H1 (cell line): ENCODE data around the gene OR52K2. TPM values are rescaled to one million over a fixed set of nuclear protein-coding genes. Genes with fewer than 3 reads are reported as not detected.

ENCODE experiments used
- CTCF ChIA-PET: fragments of 300-600 bp; sonication (Branson Sonifier 250); formaldehyde crosslinking; loops from one replicate; lab custom pipeline; 2021; ENCODE audit not compliant: partially characterized antibody; lab: Charles Lee
- POLR2A ChIA-PET: fragments of 300-600 bp; sonication (Branson Sonifier 250); formaldehyde crosslinking; loops from one replicate; lab custom pipeline; 2021; ENCODE audit warnings: inconsistent platforms; ENCODE audit not compliant: partially characterized antibody; lab: Charles Lee
- DNase-seq, 2 experiments: peaks; one replicate each; pipeline versions ENCODE4 v3.0.0 to v3.0.0-alpha.2; 2010 to 2022; ENCODE audit warnings: low spot score in 2 of 2, low read depth in 1 of 2, mixed read lengths in 1 of 2
- FAIRE-seq: peaks from 2 replicates; lab custom pipeline; 2011; peaks lifted over from hg19 to GRCh38; lab: Jason Lieb, UNC
- H2AFZ ChIP-seq: 2 replicates; pipeline ENCODE4 v1.8.1; 2012; ENCODE audit warnings: low read length, inconsistent platforms
- H2AK5ac ChIP-seq: 2 replicates; pipeline ENCODE4 v1.6.1; 2013; ENCODE audit warnings: low read depth, low read length
- H2BK120ac ChIP-seq: replicated peaks from 2 replicates; pipeline ENCODE3; 2013; ENCODE audit warnings: low read depth, low read length, inconsistent platforms
- H2BK12ac ChIP-seq: 2 replicates; pipeline ENCODE4 v1.6.1; 2013; ENCODE audit warnings: low read depth, low read length
- H2BK15ac ChIP-seq: 2 replicates; pipeline ENCODE4 v1.6.1; 2013; ENCODE audit warnings: low read length
- H2BK20ac ChIP-seq: 2 replicates; pipeline ENCODE4 v1.6.1; 2013; ENCODE audit warnings: low read length
- H2BK5ac ChIP-seq: 2 replicates; pipeline ENCODE4 v1.6.1; 2013; ENCODE audit warnings: low read depth, low read length
- H3K14ac ChIP-seq: 2 replicates; pipeline ENCODE4 v1.6.1; 2013; ENCODE audit warnings: inconsistent platforms; ENCODE audit not compliant: insufficient read length
- H3K18ac ChIP-seq: 2 replicates; pipeline ENCODE4 v1.6.1; 2013; ENCODE audit warnings: low read length; ENCODE audit errors: extremely low read depth
- H3K23ac ChIP-seq: 2 replicates; pipeline ENCODE4 v1.6.1; 2013; ENCODE audit warnings: inconsistent platforms; ENCODE audit not compliant: insufficient read length
- H3K23me2 ChIP-seq: 2 replicates; pipeline ENCODE4 v1.6.1; 2013; ENCODE audit warnings: low read depth, low read length
- H3K27ac ChIP-seq: 2 replicates; pipeline ENCODE4 v1.6.1; 2011; ENCODE audit warnings: low read depth, low read length, inconsistent platforms
- H3K27me3 ChIP-seq, 4 experiments: replicated peaks in 1 of 4; 1 replicate in 1 of 4; 2 replicates in 3 of 4; pipeline versions ENCODE4 v1.6.1 to v1.8.1; 2011 to 2013; ENCODE audit warnings: low read length in 3 of 4, mild to moderate bottlenecking in 3 of 4, inconsistent platforms in 2 of 4, mixed read lengths in 2 of 4, moderate library complexity in 1 of 4; ENCODE audit not compliant: control insufficient read depth in 3 of 4, insufficient read depth in 3 of 4; ENCODE audit errors: extremely low read depth in 1 of 4
- H3K36me3 ChIP-seq, 4 experiments: 2 replicates each; pipeline versions ENCODE4 v1.6.1 to v1.8.1; 2011 to 2013; ENCODE audit warnings: mild to moderate bottlenecking in 4 of 4, low read length in 3 of 4, moderate library complexity in 2 of 4, control low read depth in 1 of 4, inconsistent platforms in 1 of 4; ENCODE audit not compliant: insufficient read depth in 4 of 4, control insufficient read depth in 2 of 4
- H3K4ac ChIP-seq: replicated peaks from 2 replicates; pipeline ENCODE3; 2013; ENCODE audit warnings: low read length, low read depth, mixed read lengths, inconsistent platforms; ENCODE audit not compliant: insufficient read length
- H3K4me1 ChIP-seq, 4 experiments: replicated peaks in 1 of 4; 1 replicate in 1 of 4; 2 replicates in 3 of 4; pipeline versions ENCODE4 v1.6.1 to v1.8.1; 2011 to 2013; ENCODE audit warnings: low read length in 3 of 4, inconsistent platforms in 2 of 4, mixed read lengths in 1 of 4; ENCODE audit not compliant: insufficient read depth in 4 of 4, control insufficient read depth in 3 of 4
- H3K4me2 ChIP-seq, 2 experiments: 2 replicates each; pipeline versions ENCODE4 v1.6.1 to v1.8.1; 2011 to 2013; ENCODE audit warnings: low read depth in 2 of 2, low read length in 2 of 2, control low read depth in 1 of 2, inconsistent platforms in 1 of 2, mild to moderate bottlenecking in 1 of 2; ENCODE audit not compliant: insufficient read depth in 1 of 2
- H3K4me3 ChIP-seq, 4 experiments: fragments of 200-600, 300-600 bp in 1 of 4; sonication (generic), shearing (Covaris generic), sonication (Bioruptor Twin) in 1 of 4; 2 replicates each; pipeline versions ENCODE4 v1.5.1 to v1.8.1; 2011 to 2016; ENCODE audit warnings: low read length in 4 of 4, low read depth in 3 of 4, control low read depth in 2 of 4, inconsistent platforms in 2 of 4, mild to moderate bottlenecking in 2 of 4, mixed read lengths in 1 of 4, moderate library complexity in 1 of 4; ENCODE audit not compliant: insufficient read depth in 2 of 4; ENCODE audit errors: extremely low read depth in 1 of 4
- H3K56ac ChIP-seq: replicated peaks from 2 replicates; pipeline ENCODE3; 2013; ENCODE audit warnings: low read depth, mild to moderate bottlenecking, mixed read lengths, low read length, inconsistent platforms; ENCODE audit not compliant: insufficient read length
- H3K79me1 ChIP-seq: 2 replicates; pipeline ENCODE4 v1.6.1; 2013; ENCODE audit warnings: low read depth, low read length, control low read depth
- H3K79me2 ChIP-seq, 2 experiments: 2 replicates each; pipeline versions ENCODE4 v1.6.1 to v1.8.1; 2012 to 2013; ENCODE audit warnings: low read length in 2 of 2, mild to moderate bottlenecking in 2 of 2, inconsistent platforms in 1 of 2; ENCODE audit not compliant: insufficient read depth in 2 of 2, control insufficient read depth in 1 of 2
- H3K9ac ChIP-seq, 4 experiments: replicated peaks in 1 of 4; 1 replicate in 1 of 4; 2 replicates in 3 of 4; pipeline versions ENCODE4 v1.6.1 to v1.8.1; 2011 to 2013; ENCODE audit warnings: low read depth in 3 of 4, low read length in 3 of 4, control low read depth in 2 of 4, mild to moderate bottlenecking in 2 of 4, moderate library complexity in 2 of 4, inconsistent platforms in 1 of 4; ENCODE audit errors: extremely low read depth in 1 of 4
- H3K9me3 ChIP-seq, 2 experiments: 2 replicates each; pipeline versions ENCODE4 v1.6.1 to v1.8.1; 2012 to 2013; ENCODE audit warnings: mild to moderate bottlenecking in 2 of 2, moderate library complexity in 2 of 2, control low read depth in 1 of 2, inconsistent platforms in 1 of 2, low read depth in 1 of 2, low read length in 1 of 2, mixed read lengths in 1 of 2; ENCODE audit not compliant: insufficient read depth in 2 of 2
- H4K20me1 ChIP-seq, 2 experiments: replicated peaks in 1 of 2; 2 replicates each; pipeline versions ENCODE3 to v1.8.1; 2011 to 2013; ENCODE audit warnings: inconsistent platforms in 2 of 2, low read length in 2 of 2, mild to moderate bottlenecking in 1 of 2; ENCODE audit not compliant: insufficient read depth in 2 of 2, control insufficient read depth in 1 of 2
- H4K5ac ChIP-seq: 2 replicates; pipeline ENCODE4 v1.6.1; 2013; ENCODE audit warnings: low read length, low read depth, mixed read lengths, inconsistent platforms; ENCODE audit not compliant: insufficient read length
- H4K8ac ChIP-seq: 2 replicates; pipeline ENCODE4 v1.8.0; 2013; ENCODE audit warnings: mild to moderate bottlenecking, moderate library complexity, low read length, inconsistent platforms; ENCODE audit not compliant: insufficient read depth; ENCODE audit errors: extremely low read depth
- H4K91ac ChIP-seq: replicated peaks from 2 replicates; pipeline ENCODE3; 2013; ENCODE audit warnings: low read length, mixed read lengths, inconsistent platforms; ENCODE audit not compliant: insufficient read length
- ASH2L ChIP-seq: fragments of 200-600, 300-600 bp; sonication (generic); IDR thresholded peaks from one replicate; pipeline ENCODE4 v1.7.1; 2017; ENCODE audit warnings: low read length
- EP300 ChIP-seq, 2 experiments: IDR thresholded peaks; 1 replicate in 1 of 2; 2 replicates in 1 of 2; pipeline ENCODE4 v1.6.1; 2011 to 2012; ENCODE audit warnings: low read depth in 2 of 2, low read length in 2 of 2, mild to moderate bottlenecking in 2 of 2, borderline replicate concordance in 1 of 2, inconsistent platforms in 1 of 2, moderate library complexity in 1 of 2
- MAFK ChIP-seq: IDR thresholded peaks from 2 replicates; pipeline ENCODE4 v1.6.1; 2012; ENCODE audit warnings: low read depth, mild to moderate bottlenecking, improper control_type of control experiment, low read length
- MAX ChIP-seq: IDR thresholded peaks from 2 replicates; pipeline ENCODE4 v1.6.1; 2012; ENCODE audit warnings: inconsistent platforms
- POLR2A ChIP-seq, 2 experiments: IDR thresholded peaks; 1 replicate in 1 of 2; 2 replicates in 1 of 2; pipeline ENCODE4 v1.6.1; 2011; ENCODE audit warnings: low read depth in 2 of 2, low read length in 2 of 2, mild to moderate bottlenecking in 2 of 2; ENCODE audit errors: control extremely low read depth in 1 of 2
- POLR2AphosphoS5 ChIP-seq: IDR thresholded peaks from 2 replicates; pipeline ENCODE4 v1.6.1; 2011; ENCODE audit warnings: low read depth, low read length
- SRF ChIP-seq: IDR thresholded peaks from 2 replicates; pipeline ENCODE4 v1.6.1; 2011; ENCODE audit warnings: mild to moderate bottlenecking, low read depth, low read length, moderate library complexity
- TAF1 ChIP-seq: IDR thresholded peaks from 2 replicates; pipeline ENCODE4 v1.6.1; 2011; ENCODE audit warnings: mild to moderate bottlenecking, low read depth, low read length
- TBP ChIP-seq: IDR thresholded peaks from 2 replicates; pipeline ENCODE4 v1.6.1; 2011; ENCODE audit warnings: low read depth, low read length, improper control_type of control experiment
- WGBS, 2 experiments: shearing (Covaris generic) in 1 of 2; methylation state at CpG; one replicate each; pipeline versions ENCODE4 v1.1.6 to v1.1.7; 2013 to 2015; ENCODE audit warnings: low lambda C conversion rate in 2 of 2, mixed read lengths in 2 of 2, inconsistent platforms in 1 of 2, low coverage in 1 of 2, missing lambda C conversion rate in 1 of 2; ENCODE audit not compliant: insufficient replicate concordance in 2 of 2, insufficient coverage in 1 of 2, insufficient read length in 1 of 2; ENCODE audit errors: extremely low coverage in 1 of 2, missing lambda C conversion rate in 1 of 2; 5-methylcytosine and 5-hydroxymethylcytosine counted together
- polyA plus RNA-seq, 7 experiments: library from polyadenylated mRNA; depleted of rRNA in 3 of 7; stranded (reverse) in 5 of 7; unstranded in 2 of 7; fragments of >200 nt in 5 of 7; fragments of 200-250 nt in 2 of 7; gene quantifications; 1 replicate in 5 of 7; 2 replicates in 1 of 7; 4 replicates in 1 of 7; pipeline versions ENCODE4 v1.2.1 to v1.2.3, GENCODE V29; 2011 to 2013; ENCODE audit warnings: missing spikeins in 2 of 7, mixed read lengths in 2 of 7
- total RNA-seq: library from RNA; stranded (reverse); fragmentation: NEBNext Ultra II Directional; extraction: Animal tissue kit (Norgen Biotek cat#: 25700); gene quantifications from 2 replicates; pipeline ENCODE4 v1.2.1, GENCODE V29; 2021

Gene OR52K2
- total and polyA plus RNA-seq, 2 of the 8 experiments (the other 6 are each of a cell fraction or from before 2014, with no cell fraction given): not detected

GRCh38 chr11:4464216-4465159, 15.4 kb downstream of the OR52K2 start:
- no peak overlapping the region for H2BK120ac ChIP-seq
- H2BK15ac ChIP-seq: no peak overlapping the region
- no peaks in the 10 kb centered on the region for H3K23me2 ChIP-seq
- H4K5ac ChIP-seq: no peak overlapping the region
- no peak overlapping the region; the same call in 1 of the 2 replicates for H2BK20ac ChIP-seq
- H3K18ac ChIP-seq: no peak overlapping the region
- peak overlapping the region in 1 of 4 experiments; percentile 20; a peak in 1 of 7 replicates for H3K9ac ChIP-seq
- no peak overlapping the region for H3K4ac ChIP-seq
- H3K14ac ChIP-seq: no peak overlapping the region
- ChIA-PET POLR2A (no interaction called here), CTCF (interaction anchor here (0.9 to 1.7 kb wide), 3 partner anchors 28 to 75 kb away, joined by 3 to 5 read pairs (median 3); no protein-coding TSS in a partner anchor)
- peaks cover 0 to 15% (median 8%) of the 10 kb centered on the region in 4 experiments; a peak in 4 of 7 replicates for H3K4me1 ChIP-seq
- H3K27me3 ChIP-seq: no peaks in the 10 kb centered on the region
- no peak overlapping the region for H3K4me2 ChIP-seq
- H3K36me3 ChIP-seq: peaks cover 0 to 2% (median 0%) of the 10 kb centered on the region in 4 experiments; a peak in 1 of 8 replicates
- H3K79me2 ChIP-seq: no peaks in the 10 kb centered on the region
- H2BK5ac ChIP-seq: peak overlapping the region; percentile 66; the same call in 1 of the 2 replicates
- WGBS, 2 experiments: 81% methylated on average over 5 of the region's 5 CpGs; no CpG with 5 or more reads in 1 of the 2 experiments
- no peak overlapping the region for H3K23ac ChIP-seq
- FAIRE-seq (peak; percentile 82), DNase-seq (no peak)
- H2BK12ac ChIP-seq: peak overlapping the region; percentile 0; the same call in 1 of the 2 replicates
- no peak overlapping the region for H4K91ac ChIP-seq
- H3K4me3 ChIP-seq: peak overlapping the region in 1 of 4 experiments; percentile 9; a peak in 1 of 8 replicates
- H4K20me1 ChIP-seq: no peaks in the 10 kb centered on the region
- no peak overlapping the region for H4K8ac ChIP-seq
- H3K9me3 ChIP-seq: no peaks in the 10 kb centered on the region
- H3K56ac ChIP-seq: no peak overlapping the region
- no peaks in the 10 kb centered on the region for H3K79me1 ChIP-seq
- no peak overlapping the region; the same call in 1 of the 2 replicates for H2AK5ac ChIP-seq
- H3K27ac ChIP-seq: peak overlapping the region; percentile 67
- no peak for TF ChIP-seq MAFK
- no peak for TF ChIP-seq ASH2L
- TF ChIP-seq SRF: peak; percentile 93
- TF ChIP-seq EP300 (IDR thresholded peaks at IDR 0.05; ENCODE audit: borderline replicate concordance in 1 of 2, low read depth in 2 of 2, low read length in 2 of 2): peak in 1 of 2 experiments; percentile 60; a peak in 1 of 3 replicates
- TF ChIP-seq POLR2AphosphoS5: peak; percentile 49; the same call in 1 of the 2 replicates
- TF ChIP-seq MAX: peak; percentile 76
- peak; percentile 62 for TF ChIP-seq TBP
- TF ChIP-seq POLR2A (IDR thresholded peaks at IDR 0.05; ENCODE audit: control extremely low read depth in 1 of 2, low read depth in 2 of 2, low read length in 2 of 2): peak in 1 of 2 experiments; percentile 26; a peak in 1 of 3 replicates
- peak; percentile 62 for TF ChIP-seq TAF1
- no peak overlapping the region for H2AFZ ChIP-seq
